Lung (tissue), 16 donors: ENCODE measurements around the gene PLXNA1. TPM values are rescaled to one million over a fixed set of nuclear protein-coding genes. Genes with fewer than 3 reads are reported as not detected.

Source experiments
- ATAC-seq: fragments of 200-7000 bp; cut with Tn5 transposase; one replicate; pipeline ENCODE4 v1.9.1; 2020; ENCODE audit warnings: moderate number of reproducible peaks; ENCODE audit not compliant: insufficient read depth, low FRiP score
- DNase-seq, 3 donors: peaks; one replicate each; pipeline ENCODE4 v3.0.0-alpha.2; 2013 to 2017
- H3K27ac ChIP-seq, 2 donors: one replicate each; pipeline ENCODE4 v1.5.1; 2013; ENCODE audit warnings: mild to moderate bottlenecking in 2 of 2, moderate library complexity in 2 of 2, control low read depth in 1 of 2, inconsistent platforms in 1 of 2, low read depth in 1 of 2, low read length in 1 of 2
- H3K27me3 ChIP-seq, 3 donors: one replicate each; pipeline ENCODE4 v1.5.1; 2013; ENCODE audit warnings: low read length in 2 of 3; ENCODE audit not compliant: control insufficient read depth in 3 of 3, insufficient read depth in 3 of 3
- H3K36me3 ChIP-seq, 4 donors: one replicate each; pipeline ENCODE4 v1.5.1; 2013; ENCODE audit warnings: low read length in 4 of 4, mild to moderate bottlenecking in 1 of 4, moderate library complexity in 1 of 4; ENCODE audit not compliant: control insufficient read depth in 4 of 4, insufficient read depth in 4 of 4
- H3K4me1 ChIP-seq, 5 donors: one replicate each; pipeline ENCODE4 v1.5.1; 2013; ENCODE audit warnings: low read length in 5 of 5, mild to moderate bottlenecking in 2 of 5, moderate library complexity in 1 of 5; ENCODE audit not compliant: control insufficient read depth in 5 of 5, insufficient read depth in 5 of 5
- H3K4me3 ChIP-seq: one replicate; pipeline ENCODE4 v1.5.1; 2013; ENCODE audit warnings: mild to moderate bottlenecking, control low read depth, moderate library complexity
- H3K9ac ChIP-seq, 2 donors: one replicate each; pipeline ENCODE4 v1.5.1; 2013; ENCODE audit warnings: low read length in 2 of 2, control low read depth in 1 of 2; ENCODE audit not compliant: insufficient read depth in 1 of 2
- H3K9me3 ChIP-seq, 4 donors: one replicate each; pipeline ENCODE4 v1.5.1; 2013; ENCODE audit warnings: low read length in 3 of 4, mild to moderate bottlenecking in 1 of 4, moderate library complexity in 1 of 4; ENCODE audit not compliant: control insufficient read depth in 4 of 4, insufficient read depth in 3 of 4
- CTCF ChIP-seq: IDR thresholded peaks from 2 replicates; pipeline ENCODE4 v1.5.1; 2012; ENCODE audit warnings: mild to moderate bottlenecking; ENCODE audit errors: control extremely low read depth, extremely low read depth
- WGBS, 2 donors: extraction: QIAGEN DNeasy Blood & Tissue Kit; methylation state at CpG; one replicate each; pipeline ENCODE4 v1.1.7; 2013; 5-methylcytosine and 5-hydroxymethylcytosine counted together
- long read RNA-seq, 5 donors: transcript quantifications; one replicate each; lab custom pipeline, GENCODE V29; 2026
- polyA plus RNA-seq, 2 donors: library from polyadenylated mRNA; stranded (reverse); fragments of 200-250 nt; gene quantifications; one replicate each; pipeline ENCODE4 v1.2.1, GENCODE V29; 2013
- total RNA-seq, 2 donors: library from RNA; depleted of rRNA in 1 of 2; stranded (reverse); fragments of >200 nt in 1 of 2; gene quantifications; one replicate each; pipeline ENCODE4 v1.2.1, GENCODE V29; 2014 to 2021
- donor health status: control.
- donor health status: control.
- donor health status: Bipolar disorder and iron deficiency.
- donor health status: healthy.
- donor health status: DM: yes; HTN: yes; CAD: no.

The PLXNA1 gene
- 10 to 100 TPM; 22.6 to 51.7 TPM for total RNA-seq
- 10 to 100 TPM; 17.6 to 20.9 TPM for polyA plus RNA-seq
- long read RNA-seq, donor 1, partial matches to known transcripts = 5 of 5 reads
- long read RNA-seq, donor 1, other reads (novel, unspliced or antisense) = 0 of 5 reads
- long read RNA-seq, donor 2 = 0 reads
- long read RNA-seq, donor 3, full-length matches to known transcripts = 1 of 1 reads
- long read RNA-seq, donor 3, partial matches to known transcripts = 0 of 1 reads
- long read RNA-seq, donor 3, other reads (novel, unspliced or antisense) = 0 of 1 reads
- long read RNA-seq, donor 4 = 0 reads
- long read RNA-seq, donor 5 = 0 reads

- Histone ChIP-seq H3K27ac (peak within 1 kb of the TSS; percentile 49 to 83), H3K27me3 (peaks cover 0 to 12% (median 9%) of the 10 kb centered on the region in 3 donors), H3K9me3 (peaks cover 0 to 3% (median 0%) of the 10 kb centered on the region in 4 donors), H3K36me3 (no peaks in the 10 kb centered on the region), H3K4me3 (peak within 1 kb of the TSS; percentile 66), H3K9ac (no peak within 1 kb of the TSS), H3K4me1 (peaks cover 0 to 20% (median 5%) of the 10 kb centered on the region in 5 donors)
- TF ChIP-seq CTCF = peak; percentile 65
- peak; percentile 69 to 80 (median 78) for DNase-seq
- WGBS, 2 donors = 0 to 1% methylated on average over 55 to 89 of the region's 89 CpGs
- ATAC-seq = peak; percentile 92
These were observed at the start of gene PLXNA1 for GRCh38 chr3:126982471-126983175. TSS of gene PLXNA1 (plus strand) at chr3:126983115. CDS start at chr3:126988594, 5,479 bp downstream.

GRCh38 chr3:126934031-126934531, 48.8 kb upstream of the PLXNA1 start:
- H3K4me1 ChIP-seq = peaks cover 7 to 27% (median 10%) of the 10 kb centered on the region in 5 donors
- ATAC-seq (no peak), DNase-seq (peak in 2 of 3 donors; percentile 49 to 55)
- no peaks in the 10 kb centered on the region for H3K9me3 ChIP-seq
- H3K27me3 ChIP-seq = no peaks in the 10 kb centered on the region
- no peaks in the 10 kb centered on the region for H3K36me3 ChIP-seq
- no peak overlapping the region for H3K9ac ChIP-seq
- TF ChIP-seq CTCF = no peak
- H3K4me3 ChIP-seq = no peak overlapping the region
- 52 to 63% methylated on average over 4 of the region's 4 CpGs for WGBS, 2 donors
- no peak overlapping the region for H3K27ac ChIP-seq

GRCh38 chr3:126934991-126935390, 47.9 kb upstream of the PLXNA1 start:
- peaks cover 8 to 27% (median 11%) of the 10 kb centered on the region in 5 donors for H3K4me1 ChIP-seq

More at GRCh38 chr3:126934991-126935390, 47.9 kb upstream of the PLXNA1 start:
- no peak for DNase-seq
- no peak overlapping the region for H3K9ac ChIP-seq
- H3K9me3 ChIP-seq = no peaks in the 10 kb centered on the region
- H3K4me3 ChIP-seq = no peak overlapping the region
- no peak for TF ChIP-seq CTCF
- WGBS, 2 donors = 94 to 96% methylated on average over 8 of the region's 8 CpGs
- no peaks in the 10 kb centered on the region for H3K27me3 ChIP-seq
- H3K36me3 ChIP-seq = no peaks in the 10 kb centered on the region
- no peak for ATAC-seq
- H3K27ac ChIP-seq = no peak overlapping the region
